Measurements from ENCODE around the gene CREB5.
"Not testable (repeated sequence)": the region's sequence is repeated elsewhere in the genome, so short reads cannot be mapped to it uniquely, and the experiment has no call there.

CREB5 gene

GRCh38 chr7:28815369-28815927 is 403.1 kb downstream of the CREB5 start:
- no peak for DNase-seq

- no peak for DNase-seq
Measured at GRCh38 chr7:28815928-28816373, 403.6 kb downstream of the CREB5 start.

GRCh38 chr7:28818996-28819395 is 406.7 kb downstream of the CREB5 start:
- DNase-seq, result no peak

GRCh38 chr7:28823582-28823981 is 411.3 kb downstream of the CREB5 start:
- no peak for DNase-seq

GRCh38 chr7:28825817-28826448 is 413.6 kb downstream of the CREB5 start:
- not testable (repeated sequence) for DNase-seq

- DNase-seq, result no peak
Measured at GRCh38 chr7:28830846-28831245, 418.5 kb downstream of the CREB5 start.

- DNase-seq, result no peak
Measured at GRCh38 chr7:28832669-28833068, 420.4 kb downstream of the CREB5 start.

- DNase-seq, result no peak
Measured at GRCh38 chr7:28835800-28836199, 423.5 kb downstream of the CREB5 start.

- no peak for DNase-seq
Measured at GRCh38 chr7:28836716-28837115, 424.4 kb downstream of the CREB5 start.

- DNase-seq, result no peak
Measured at GRCh38 chr7:28837216-28837615, 424.9 kb downstream of the CREB5 start.

GRCh38 chr7:28840592-28840995 is 428.3 kb downstream of the CREB5 start:
- no peak for DNase-seq

GRCh38 chr7:28841766-28842165 is 429.4 kb downstream of the CREB5 start:
- no peak for DNase-seq

- DNase-seq, result no peak
Measured at GRCh38 chr7:28842769-28843295, 430.5 kb downstream of the CREB5 start.

GRCh38 chr7:28845106-28845505 is 432.8 kb downstream of the CREB5 start:
- DNase-seq, result no peak

- DNase-seq, result no peak
Measured at GRCh38 chr7:28847176-28847575, 434.9 kb downstream of the CREB5 start.

GRCh38 chr7:28847681-28848080 is 435.4 kb downstream of the CREB5 start:
- DNase-seq, result no peak

- no peak for DNase-seq
Measured at GRCh38 chr7:28848906-28849305, 436.6 kb downstream of the CREB5 start.

- no peak for DNase-seq
Measured at GRCh38 chr7:28850699-28851098, 438.4 kb downstream of the CREB5 start.

- no peak for DNase-seq
Measured at GRCh38 chr7:28853150-28853549, 440.8 kb downstream of the CREB5 start.

GRCh38 chr7:28853834-28854749 is 441.8 kb downstream of the CREB5 start:
- peak; percentile 96 for DNase-seq

- DNase-seq, result no peak
Measured at GRCh38 chr7:28854750-28855074, 442.4 kb downstream of the CREB5 start.

GRCh38 chr7:28855538-28856217 is 443.4 kb downstream of the CREB5 start:
- DNase-seq, result no peak

GRCh38 chr7:28856656-28857055 is 444.3 kb downstream of the CREB5 start:
- no peak for DNase-seq
